Gastroesophageal sphincter (tissue), 3 donors: ENCODE data around the gene CDIP1.

Experiments
- CTCF ChIP-seq, 4 experiments: fragments of 200-600 bp in 2 of 4; fragments of 450-650 bp in 2 of 4; sonication (generic) in 1 of 4; IDR thresholded peaks; one replicate each; pipeline ENCODE4 v1.5.1; 2017 to 2019; ENCODE audit warnings: antibody characterized with exemption in 4 of 4, mild to moderate bottlenecking in 2 of 4, moderate library complexity in 2 of 4
- POLR2A ChIP-seq, 2 donors: fragments of 450-650 bp; IDR thresholded peaks; one replicate each; pipeline ENCODE4 v1.6.1; 2017; ENCODE audit warnings: antibody characterized with exemption in 2 of 2, mild to moderate bottlenecking in 2 of 2, moderate library complexity in 1 of 2

- TF ChIP-seq POLR2A (IDR thresholded peaks at IDR 0.05): no peak
- no peak for TF ChIP-seq CTCF (IDR thresholded peaks at IDR 0.05)
Measured at GRCh38 chr16:4512473-4512872, 26.1 kb downstream of the CDIP1 start.
